HG03280 (cell line): ENCODE data around the gene FMO1.
"Not testable (repeated sequence)": the region's sequence is repeated elsewhere in the genome, so short reads cannot be mapped to it uniquely, and the experiment has no call there.

ENCODE experiments used
- ATAC-seq: cut with Tn5 transposase; IDR thresholded peaks from one replicate; pipeline ENCODE4 v1.9.1; 2021; ENCODE audit warnings: mild to moderate bottlenecking, moderate library complexity; ENCODE audit not compliant: unreplicated experiment

Gene FMO1, protein sequence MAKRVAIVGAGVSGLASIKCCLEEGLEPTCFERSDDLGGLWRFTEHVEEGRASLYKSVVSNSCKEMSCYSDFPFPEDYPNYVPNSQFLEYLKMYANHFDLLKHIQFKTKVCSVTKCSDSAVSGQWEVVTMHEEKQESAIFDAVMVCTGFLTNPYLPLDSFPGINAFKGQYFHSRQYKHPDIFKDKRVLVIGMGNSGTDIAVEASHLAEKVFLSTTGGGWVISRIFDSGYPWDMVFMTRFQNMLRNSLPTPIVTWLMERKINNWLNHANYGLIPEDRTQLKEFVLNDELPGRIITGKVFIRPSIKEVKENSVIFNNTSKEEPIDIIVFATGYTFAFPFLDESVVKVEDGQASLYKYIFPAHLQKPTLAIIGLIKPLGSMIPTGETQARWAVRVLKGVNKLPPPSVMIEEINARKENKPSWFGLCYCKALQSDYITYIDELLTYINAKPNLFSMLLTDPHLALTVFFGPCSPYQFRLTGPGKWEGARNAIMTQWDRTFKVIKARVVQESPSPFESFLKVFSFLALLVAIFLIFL

DNA sequence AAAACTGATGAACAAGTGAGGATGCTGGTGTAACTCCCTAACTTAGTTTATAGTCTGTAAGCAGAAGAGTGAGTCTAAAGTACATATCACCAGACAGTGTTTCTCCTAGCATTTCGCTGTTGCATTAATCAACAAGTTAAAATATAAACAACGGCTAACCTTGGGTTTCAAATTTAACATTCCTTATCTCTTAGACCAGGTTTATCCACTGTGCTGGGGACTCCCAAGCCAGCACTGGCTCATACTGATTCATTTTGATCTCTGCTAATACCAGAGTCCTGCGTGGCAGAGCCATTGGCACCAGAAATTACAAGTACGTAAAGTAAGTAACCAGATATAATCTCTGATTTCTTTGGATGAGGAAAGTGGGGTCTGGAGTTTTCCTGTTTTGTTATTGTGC, at the start of gene FMO1:
TSS of gene FMO1 (plus strand) at position 193 of the 400 bp plus-strand sequence. CDS start 9,594 bp downstream, outside the sequence.
- ATAC-seq, result no peak

DNA sequence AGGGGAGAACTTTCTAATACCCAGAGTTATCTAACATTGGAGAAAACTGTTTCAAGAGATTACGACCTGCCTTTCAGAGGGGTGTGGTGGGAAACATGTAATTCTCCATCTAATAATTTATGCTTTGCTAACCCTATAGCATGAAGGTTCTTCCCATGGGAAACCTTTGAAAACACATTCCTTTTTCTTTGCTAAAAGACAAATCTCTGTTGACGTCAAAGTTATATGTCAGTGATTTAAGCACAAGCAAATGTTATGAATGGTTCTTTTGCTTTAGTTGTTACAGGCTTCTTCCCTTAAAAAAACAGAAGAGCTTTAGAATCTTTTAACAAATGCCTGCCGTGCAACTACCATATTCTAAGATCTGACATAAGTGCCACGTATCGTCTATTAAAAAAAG, 44.0 kb upstream of the FMO1 start:
- ATAC-seq, result no peak

DNA sequence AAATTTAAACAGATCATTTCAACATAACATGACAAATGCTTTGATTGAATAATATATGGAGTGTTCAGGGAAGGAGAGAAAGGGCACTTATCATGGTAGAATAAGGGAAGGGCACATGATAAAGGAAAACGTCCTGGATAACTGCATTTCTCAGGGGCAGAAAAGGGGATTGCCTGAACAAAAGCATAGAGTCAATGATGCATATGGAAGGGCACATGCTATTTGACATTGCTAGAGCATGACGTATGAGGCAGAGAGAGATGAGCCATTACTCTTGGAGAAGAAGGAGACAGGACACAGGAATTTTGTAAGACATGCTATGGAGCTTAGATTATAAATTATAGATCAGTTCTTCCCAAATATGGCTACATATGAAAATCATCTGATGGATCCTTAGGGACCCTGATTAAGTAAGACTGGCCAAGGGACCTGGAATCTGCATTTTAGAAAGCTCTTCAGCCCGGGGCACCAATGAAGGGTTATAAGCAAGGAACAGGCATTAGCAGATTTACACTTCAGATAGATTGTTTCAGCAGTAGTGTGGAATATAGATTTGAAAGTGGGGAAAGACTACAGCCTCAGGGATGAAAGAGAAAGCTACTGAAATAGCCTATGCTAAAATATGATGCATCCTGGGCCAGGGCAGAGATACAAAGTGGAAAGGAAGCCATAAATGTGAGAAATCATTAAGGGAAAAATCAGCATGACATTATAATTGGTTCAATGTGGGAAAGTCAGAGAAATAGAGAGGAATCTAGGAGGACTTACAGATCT, 41.9 kb upstream of the FMO1 start:
- ATAC-seq, result no peak

DNA sequence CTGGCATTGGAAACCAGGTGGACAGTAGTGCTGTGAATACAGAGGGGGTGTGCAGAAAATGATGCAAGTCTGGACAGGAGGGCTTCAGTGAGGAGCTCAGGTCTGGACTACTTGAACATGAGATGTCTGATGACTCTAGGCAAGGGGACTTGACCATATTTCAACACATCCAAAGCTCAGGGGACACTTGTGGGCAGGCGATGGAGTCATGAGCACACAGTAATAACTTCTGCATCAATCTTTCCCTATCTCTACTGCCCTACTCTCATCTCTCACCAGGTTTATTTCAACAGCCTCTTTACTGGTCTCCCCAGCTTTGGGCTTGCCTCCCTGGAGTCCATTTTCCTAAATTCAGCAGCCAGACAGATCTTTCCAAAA, 41.3 kb upstream of the FMO1 start:
- no peak for ATAC-seq

DNA sequence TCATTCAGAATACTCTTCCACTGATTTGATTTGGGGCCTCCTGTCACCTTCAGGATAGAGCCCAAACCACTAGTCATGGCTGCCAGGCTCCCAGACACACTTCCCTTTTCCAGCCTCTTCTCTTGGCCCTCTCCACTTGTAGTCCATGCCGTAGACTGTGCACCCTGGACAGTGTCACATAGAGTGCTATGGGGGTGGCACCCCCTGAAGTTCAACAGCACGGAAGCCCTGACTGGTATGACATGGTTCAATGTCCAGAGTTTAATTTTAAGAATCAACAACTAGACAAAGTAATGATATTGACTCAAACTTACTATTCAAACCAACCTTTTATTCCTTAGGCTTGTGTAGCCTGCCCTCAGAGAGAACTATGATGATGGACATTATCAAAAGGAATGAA, 40.9 kb upstream of the FMO1 start:
- no peak for ATAC-seq

DNA sequence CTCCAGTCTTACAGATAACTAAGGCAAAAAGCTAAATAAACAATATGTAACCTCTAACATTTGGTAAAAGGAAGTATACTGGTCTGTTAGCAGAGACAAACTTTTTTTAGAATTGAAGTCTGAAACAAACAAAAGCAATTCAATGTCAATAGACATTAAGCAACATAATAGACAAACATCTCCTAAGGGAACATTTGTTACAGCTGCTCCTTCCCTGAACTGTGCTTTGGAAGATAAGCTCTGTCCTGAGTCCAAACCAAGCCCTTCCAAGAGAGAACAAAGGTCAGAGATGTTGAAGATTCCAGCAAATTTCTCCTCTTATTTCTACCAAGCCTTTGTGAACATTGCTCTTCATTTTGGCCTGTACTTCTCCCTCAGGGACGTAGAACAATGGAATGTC, 37.9 kb upstream of the FMO1 start:
- ATAC-seq, result no peak

DNA sequence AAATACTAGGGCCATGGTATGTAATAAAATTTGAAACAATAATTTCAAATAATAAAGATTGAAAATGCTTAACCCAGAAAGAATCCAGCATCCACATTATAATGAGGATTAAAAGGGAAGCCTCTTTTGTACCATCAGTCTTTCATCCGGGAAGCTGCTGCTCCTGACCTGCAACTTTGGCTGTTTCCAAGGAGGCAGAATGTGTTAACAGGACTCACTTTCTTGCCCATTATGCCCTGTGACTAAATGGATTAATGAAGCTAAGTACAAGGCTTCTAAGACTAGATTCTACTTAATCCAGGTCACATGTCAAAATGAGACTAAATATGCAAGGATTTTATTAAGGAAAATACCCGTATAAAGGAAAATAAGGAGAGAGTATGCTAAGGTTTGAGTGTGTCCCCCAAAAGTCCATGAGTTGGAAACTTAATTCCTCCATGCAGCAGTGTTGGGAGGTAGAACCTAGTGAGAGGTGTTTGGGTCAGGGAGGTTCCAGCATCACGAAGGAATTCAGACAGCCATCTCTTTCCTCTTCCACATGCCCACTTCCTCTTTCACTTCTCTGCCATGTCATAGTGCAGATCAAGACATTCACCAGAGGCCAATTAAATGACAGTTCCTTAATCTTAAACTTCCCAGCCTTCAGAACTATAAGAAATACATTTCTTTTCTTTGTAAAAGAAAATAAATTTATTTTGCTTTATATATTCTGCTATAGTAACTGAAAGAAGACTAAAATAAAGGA, 35.5 kb upstream of the FMO1 start:
- no peak for ATAC-seq

DNA sequence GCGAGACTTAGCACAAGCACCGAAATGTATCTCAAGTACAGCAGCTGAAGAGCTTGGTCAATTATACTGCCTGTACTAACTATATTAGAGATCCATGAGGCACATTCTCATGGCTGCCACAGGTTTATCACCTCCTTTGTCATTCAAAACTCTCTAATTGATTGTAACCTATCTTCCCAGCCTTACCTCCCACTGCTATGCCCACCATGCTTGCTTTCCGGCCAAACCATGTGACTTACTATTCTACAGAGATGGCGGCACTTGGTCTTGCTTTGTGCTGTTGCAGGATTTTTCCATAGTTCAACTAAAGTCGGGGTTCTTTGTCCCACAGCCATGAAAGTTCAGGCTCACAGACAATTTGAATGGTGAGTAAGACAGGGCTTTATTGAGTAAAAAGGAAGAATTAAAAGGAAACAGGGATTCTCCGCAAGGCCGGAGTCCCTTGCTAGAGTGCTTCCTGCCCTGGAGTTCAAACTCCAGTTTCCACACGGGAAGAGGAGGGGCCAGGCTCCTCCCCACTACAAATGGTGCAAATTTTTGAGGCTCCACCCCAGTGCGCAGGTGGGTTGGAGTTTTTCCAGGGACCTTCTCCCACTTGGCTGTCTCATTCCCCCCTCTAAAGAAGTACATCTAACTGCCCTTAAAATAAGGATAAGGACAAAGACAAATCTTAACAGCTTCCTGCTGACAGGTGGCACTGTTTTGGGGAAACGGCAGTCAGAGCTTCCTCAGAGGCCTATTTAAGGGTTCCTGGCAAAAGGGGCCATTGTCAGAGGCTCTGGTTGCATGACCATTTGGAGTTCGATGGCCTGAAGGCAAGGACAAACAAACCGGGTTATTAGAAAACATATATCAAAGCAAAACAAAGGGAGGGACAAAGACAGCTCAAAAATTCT, 34.5 kb upstream of the FMO1 start:
- no peak for ATAC-seq

DNA sequence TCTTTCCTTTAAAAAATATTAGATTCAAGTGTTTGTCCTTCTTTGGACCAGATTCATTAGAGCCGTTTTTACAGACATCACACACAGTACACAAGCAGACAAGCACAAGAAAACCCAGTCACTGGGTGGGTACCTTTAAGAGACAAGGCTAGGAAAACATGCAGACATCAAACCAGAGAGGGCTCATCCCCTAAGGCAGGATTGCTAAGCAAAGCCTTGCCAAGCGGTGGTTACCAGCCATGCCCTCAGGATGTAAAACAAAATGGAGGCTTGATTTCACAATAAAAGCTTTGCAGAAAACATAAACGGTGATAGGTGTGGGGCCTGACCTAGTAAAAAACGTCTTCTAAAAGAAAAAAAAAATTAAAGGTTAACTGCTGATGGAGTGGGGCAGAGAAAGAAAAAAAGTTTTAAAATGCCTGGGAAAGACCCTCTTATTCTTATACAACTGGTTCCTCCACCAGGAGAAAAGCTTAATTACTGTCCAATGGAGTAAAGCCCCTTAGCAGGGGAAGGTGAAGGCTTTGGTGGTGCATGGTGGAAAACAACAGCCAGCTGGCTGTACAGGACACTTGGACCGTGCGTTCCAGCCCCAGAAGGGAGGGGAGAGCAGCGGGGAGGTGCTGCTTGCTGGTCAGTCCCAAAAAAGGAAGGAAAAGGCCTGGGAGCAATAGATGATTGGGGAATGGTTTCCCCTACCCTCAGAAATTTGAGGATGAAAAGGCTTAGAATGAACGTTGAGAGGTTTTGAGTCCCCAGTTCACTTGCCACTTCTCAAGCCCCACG, 30.4 kb upstream of the FMO1 start:
- no peak for ATAC-seq

DNA sequence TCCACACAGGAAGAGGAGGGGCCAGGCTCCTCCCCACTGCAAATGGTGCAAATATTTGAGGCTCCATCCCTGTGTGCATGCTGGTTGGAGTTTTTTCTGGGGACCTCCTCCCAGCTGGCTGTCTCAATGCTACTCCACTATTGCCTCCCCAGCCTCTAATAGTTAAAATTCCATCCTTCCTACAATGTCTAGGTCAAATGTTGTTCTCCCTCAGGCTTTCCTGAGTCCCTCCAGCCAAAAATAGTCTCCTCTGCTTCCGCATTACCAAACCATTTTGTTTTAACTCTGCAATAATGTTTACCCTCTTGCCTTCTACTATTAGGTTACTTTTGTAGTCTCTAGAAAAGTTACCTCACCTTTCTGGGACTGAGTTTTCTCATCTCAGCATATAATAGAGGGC, 29.6 kb upstream of the FMO1 start:
- no peak for ATAC-seq

DNA sequence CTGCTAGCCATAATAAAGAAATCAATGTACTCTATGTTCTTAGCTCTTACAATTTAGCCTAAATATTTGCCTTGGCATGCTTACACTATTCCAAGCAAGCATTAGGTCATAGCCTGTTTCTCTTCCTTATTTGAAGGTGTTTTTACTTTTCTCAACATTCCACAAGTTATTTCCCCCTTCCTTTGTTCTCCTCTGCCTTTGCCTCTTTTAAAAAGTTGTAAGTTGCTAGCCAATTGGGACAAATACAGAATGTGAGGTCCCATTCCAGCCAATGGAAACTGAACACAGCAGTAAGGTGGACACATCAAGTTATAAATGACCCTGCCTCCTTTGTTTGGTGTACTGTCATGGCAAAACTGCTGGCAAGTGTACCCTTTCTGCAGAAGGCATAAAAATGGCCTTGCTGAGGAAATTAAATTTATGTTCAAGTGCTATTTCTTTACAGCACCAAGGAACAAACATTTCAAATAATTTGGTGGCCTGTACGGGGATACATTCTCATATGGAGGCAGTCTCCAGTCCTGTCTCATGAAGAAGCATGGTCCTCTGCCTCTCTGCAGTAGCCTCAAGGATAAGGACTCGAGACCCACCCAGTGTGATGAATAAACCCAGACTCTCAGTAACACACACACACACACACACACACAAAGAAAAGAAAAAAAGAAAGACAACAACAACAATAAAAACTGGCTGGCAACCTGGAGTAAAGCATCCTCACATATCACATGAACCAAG, 28.8 kb upstream of the FMO1 start:
- no peak for ATAC-seq

DNA sequence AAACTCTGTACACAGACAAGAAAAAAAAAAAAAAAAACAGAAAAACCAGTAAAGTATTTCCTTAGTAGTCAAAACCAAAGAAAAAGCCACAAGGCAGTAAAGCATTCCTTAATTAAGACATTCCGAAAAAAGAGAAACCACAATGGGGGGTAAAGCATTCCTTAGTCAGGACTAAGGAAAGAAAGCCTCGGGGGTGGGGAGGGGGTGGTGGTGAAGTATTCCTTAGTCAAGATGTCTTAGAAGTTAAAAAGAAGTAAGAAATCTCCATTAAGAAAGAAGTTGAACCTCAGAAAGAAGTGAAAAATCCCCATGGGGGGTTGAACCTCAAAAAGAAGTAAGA, 28.2 kb upstream of the FMO1 start:
- ATAC-seq, result no peak

DNA sequence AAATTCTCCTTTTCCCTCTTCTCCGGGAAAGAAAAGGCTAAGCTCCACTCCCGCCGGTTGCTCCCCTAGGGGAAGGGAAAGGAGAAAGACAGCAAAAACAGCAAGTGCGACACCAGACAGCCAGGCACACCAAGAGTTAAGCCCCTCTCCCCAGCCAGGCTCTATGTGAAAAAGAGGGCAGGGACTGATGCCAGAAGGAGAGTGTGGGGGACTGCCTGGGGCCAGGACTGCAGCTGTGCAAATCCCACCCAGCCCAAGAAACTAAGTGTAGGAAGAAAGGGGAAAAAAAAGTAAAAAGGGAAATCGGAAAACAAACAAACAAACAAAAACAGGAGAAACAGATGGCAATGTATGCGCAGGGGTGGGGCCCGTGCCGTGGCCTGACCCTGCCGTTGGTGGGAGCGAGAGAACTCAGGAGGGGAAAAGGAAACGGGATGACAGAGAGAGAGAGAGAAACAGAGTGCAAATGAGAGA, 27.7 kb upstream of the FMO1 start:
- ATAC-seq, result no peak

DNA sequence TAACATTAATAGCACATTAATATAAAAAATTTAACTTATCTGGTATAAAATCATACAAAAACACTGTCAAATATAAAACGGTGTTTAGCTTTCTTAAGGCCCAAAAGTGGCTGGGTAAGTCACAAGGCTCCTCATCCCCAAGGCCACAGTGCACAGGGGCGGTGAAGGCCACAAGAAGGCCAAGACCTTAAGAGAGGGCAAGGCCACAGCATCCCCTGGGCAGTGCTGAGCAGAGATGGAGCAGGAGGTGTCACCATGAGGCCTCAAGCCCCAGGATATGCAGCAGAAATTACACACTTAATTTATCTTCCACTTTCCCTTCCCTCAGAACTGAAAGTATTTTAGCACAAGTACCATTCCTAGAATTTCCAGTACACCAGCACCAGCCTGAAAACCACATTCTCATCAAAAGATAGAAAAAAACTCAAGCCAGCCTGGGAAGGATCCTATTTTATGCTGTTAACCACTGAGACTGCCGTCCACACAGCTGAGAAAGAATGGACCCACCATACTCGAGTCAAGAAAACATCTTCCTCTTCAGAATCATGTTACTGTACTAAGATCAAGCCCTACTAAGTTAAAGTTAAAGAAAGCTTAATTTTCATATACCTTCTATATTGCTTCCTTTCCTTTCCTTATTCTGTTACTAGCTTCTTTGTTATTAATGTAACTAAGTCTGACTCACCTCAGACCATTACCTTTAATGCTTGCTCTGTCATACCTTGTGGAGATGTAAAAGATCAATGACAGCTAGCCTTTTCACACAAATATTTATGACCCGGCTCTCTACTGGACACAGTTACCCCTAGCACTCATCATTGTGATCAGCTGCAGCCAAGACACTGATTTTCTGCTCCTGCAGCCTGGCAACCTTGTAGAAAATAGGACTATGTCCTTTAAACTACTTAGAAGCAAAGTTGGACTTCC, 26.4 kb upstream of the FMO1 start:
- ATAC-seq, result no peak

DNA sequence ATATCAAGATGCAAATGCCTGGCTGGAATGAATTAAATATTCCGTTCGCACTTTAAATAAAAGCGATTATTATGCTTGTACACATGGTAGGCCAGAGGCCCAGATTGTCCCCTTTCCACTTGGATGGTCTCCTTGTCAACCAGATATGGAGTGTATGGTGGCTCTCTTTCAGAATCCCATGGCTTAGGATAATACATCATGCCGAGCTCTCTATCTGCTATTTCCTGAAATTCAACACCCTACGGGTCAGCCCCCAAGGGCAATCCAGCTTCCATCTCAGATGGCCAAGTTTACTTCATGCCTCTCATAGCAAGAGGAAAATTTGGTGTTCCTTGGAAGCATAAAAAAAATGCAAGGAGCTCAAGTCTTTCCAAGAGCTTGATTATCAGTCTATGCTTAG, 25.4 kb upstream of the FMO1 start:
- ATAC-seq, result no peak

DNA sequence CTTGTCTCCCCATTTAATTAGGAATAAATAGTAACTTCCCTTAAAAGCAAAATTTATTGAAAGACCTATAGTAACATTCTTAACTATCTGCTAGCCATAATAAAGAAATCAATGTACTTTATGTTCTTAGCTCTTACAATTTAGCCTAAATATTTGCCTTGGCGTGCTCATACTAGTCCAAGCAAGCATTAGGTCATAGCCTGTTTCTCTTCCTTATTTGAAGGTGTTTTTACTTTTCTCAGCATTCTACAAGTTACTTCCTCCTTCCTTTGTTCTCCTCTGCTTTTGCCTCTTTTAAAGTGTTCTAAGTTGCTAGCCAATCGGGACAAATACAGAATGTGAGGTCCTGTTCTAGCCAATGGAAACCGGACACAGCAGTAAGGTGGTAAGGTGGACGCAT, 24.0 kb upstream of the FMO1 start:
- not testable (repeated sequence) for ATAC-seq

DNA sequence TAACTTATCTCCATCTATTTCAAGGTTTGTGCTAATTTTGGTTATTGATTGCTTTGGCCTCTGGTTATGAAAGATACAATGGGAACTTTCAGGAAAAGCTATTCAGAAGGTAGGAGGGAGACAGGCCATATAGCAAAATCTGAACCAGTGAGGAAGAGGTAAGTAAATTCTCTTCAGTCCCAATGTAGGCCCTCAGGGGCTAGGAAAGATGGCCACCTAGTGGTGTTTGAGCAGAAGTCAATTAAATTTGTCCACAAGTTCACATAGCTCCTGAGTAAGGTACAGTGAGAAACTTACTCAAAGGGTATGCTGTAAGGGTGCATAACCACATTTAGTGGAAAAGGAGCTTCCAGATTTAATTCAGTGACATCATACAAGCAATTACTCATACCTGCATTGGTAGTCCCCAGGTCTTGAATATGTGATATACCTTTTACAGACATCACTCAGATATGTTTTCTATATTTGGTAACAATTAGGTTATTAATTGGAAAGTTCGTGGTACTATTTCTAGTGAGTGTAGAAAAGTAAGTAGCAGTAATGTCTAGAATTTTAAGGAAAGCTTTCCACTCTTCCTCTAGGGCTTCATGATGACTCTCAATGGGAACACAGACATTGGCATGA, 21.4 kb upstream of the FMO1 start:
- ATAC-seq, result peak; percentile 85
